ENCODE measurements around the gene CBARP. TPM values are rescaled to one million over a fixed set of nuclear protein-coding genes. Genes with fewer than 3 reads are reported as not detected.

CBARP gene
- total RNA-seq, 1 donor from 2014 or later: 1.2 TPM

DNA sequence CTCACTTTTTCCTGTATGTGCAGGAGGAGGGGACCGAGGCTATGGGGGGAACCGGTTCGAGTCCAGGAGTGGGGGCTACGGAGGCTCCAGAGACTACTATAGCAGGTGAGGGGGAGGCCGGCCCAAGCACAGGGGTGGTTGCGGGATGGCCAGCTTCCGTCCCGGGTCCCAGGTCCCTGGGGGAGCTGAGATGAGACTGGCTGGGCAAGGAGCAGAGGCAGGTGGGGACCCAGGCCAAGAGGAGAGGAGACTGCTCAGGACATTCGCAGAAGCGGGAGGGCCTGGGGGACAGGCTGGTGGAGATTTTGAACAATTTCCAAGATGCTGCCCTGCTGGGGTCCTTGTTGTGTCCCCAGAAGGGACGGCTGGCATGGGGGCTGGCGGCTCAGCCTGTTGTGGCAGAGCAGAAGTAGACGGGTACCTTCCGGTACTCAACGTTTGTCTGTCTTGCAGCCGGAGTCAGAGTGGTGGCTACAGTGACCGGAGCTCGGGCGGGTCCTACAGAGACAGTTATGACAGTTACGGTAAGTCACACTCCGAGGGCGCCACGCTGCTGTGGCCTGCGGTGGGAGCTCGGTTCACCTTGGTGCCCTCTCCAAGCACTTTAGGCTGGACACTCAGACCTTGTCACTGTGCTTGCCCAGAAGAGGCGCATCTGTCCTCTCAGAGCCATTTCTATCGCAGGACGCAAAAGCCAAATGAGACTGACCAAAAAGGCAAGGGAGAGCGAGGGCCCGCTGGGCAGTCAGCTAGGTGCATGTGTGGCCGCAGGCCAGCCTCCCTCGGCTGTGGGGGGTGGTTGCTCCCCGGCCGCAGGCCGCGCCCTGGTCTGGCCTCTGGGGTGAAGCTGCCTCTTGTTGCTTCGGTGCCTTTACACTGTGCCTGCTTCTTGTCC lies 34.0 kb upstream of the CBARP start:
- H3K27me3 ChIP-seq: peaks cover 14% of the 10 kb centered on the region
- H3K9me3 ChIP-seq (ENCODE audit: low read depth): no peaks in the 10 kb centered on the region
- H3F3A ChIP-seq (ENCODE audit: low read depth): peaks cover 82% of the 10 kb centered on the region
- no peak overlapping the region for H3K9ac ChIP-seq
- H3K4me2 ChIP-seq: peak overlapping the region; percentile 99
- Mint-ChIP-seq H3K9me3 (no peaks in the 10 kb centered on the region), H3K27ac (no peak overlapping the region), H3K4me1 (peaks cover 62% of the 10 kb centered on the region), H3K36me3 (peaks cover 28% of the 10 kb centered on the region), H3K27me3 (ENCODE audit: insufficient read depth, low read depth) (peaks cover 30% of the 10 kb centered on the region), H3K4me3 (peak overlapping the region; percentile 90)
- peaks cover 55% of the 10 kb centered on the region for H3K79me2 ChIP-seq (ENCODE audit: low read depth)
- H3K4me1 ChIP-seq: peaks cover 59% of the 10 kb centered on the region
- TF ChIP-seq, protein P1, sequence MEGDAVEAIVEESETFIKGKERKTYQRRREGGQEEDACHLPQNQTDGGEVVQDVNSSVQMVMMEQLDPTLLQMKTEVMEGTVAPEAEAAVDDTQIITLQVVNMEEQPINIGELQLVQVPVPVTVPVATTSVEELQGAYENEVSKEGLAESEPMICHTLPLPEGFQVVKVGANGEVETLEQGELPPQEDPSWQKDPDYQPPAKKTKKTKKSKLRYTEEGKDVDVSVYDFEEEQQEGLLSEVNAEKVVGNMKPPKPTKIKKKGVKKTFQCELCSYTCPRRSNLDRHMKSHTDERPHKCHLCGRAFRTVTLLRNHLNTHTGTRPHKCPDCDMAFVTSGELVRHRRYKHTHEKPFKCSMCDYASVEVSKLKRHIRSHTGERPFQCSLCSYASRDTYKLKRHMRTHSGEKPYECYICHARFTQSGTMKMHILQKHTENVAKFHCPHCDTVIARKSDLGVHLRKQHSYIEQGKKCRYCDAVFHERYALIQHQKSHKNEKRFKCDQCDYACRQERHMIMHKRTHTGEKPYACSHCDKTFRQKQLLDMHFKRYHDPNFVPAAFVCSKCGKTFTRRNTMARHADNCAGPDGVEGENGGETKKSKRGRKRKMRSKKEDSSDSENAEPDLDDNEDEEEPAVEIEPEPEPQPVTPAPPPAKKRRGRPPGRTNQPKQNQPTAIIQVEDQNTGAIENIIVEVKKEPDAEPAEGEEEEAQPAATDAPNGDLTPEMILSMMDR (IDR thresholded peaks at IDR 0.05): no peak
- TF ChIP-seq EZH2phosphoT487 (IDR thresholded peaks at IDR 0.05): no peak
- no peak for TF ChIP-seq EZH2 (IDR thresholded peaks at IDR 0.05)
- H3K27ac ChIP-seq: peak overlapping the region; percentile 13
- no peak for DNase-seq (ENCODE audit: low spot score)
- peaks cover 5% of the 10 kb centered on the region for H3K36me3 ChIP-seq
- H4K20me1 ChIP-seq (ENCODE audit: low read depth): peaks cover 66% of the 10 kb centered on the region
- no peak overlapping the region for H3K4me3 ChIP-seq
- H2AFZ ChIP-seq (replicated peaks): no peak overlapping the region

DNA sequence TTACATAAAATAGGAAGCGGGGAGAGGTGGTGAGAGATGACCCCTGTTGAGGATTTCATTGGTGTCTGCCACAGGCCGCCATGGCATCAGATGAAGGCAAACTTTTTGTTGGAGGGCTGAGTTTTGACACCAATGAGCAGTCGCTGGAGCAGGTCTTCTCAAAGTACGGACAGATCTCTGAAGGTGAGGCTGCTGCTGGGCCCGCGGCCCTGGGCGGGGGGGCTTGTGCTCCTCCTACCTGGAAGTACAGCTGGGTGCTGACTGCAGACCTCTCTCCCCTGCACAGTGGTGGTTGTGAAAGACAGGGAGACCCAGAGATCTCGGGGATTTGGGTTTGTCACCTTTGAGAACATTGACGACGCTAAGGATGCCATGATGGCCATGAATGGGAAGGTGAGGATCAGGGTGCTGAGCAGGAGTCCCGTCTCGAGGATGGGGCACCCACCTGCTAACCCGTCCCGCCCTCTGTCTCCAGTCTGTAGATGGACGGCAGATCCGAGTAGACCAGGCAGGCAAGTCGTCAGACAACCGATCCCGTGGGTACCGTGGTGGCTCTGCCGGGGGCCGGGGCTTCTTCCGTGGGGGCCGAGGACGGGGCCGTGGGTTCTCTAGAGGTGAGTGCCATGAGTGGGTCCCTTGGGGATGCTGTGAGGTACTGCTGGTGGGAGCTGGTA lies 33.2 kb upstream of the CBARP start:
- H4K20me1 ChIP-seq (ENCODE audit: low read depth): peaks cover 60% of the 10 kb centered on the region
- peaks cover 54% of the 10 kb centered on the region for H3K4me1 ChIP-seq
- no peaks in the 10 kb centered on the region for H3K9me3 Mint-ChIP-seq
- H3K27ac Mint-ChIP-seq: no peak overlapping the region
- H3K27me3 ChIP-seq: peaks cover 14% of the 10 kb centered on the region
- peaks cover 47% of the 10 kb centered on the region for H3K79me2 ChIP-seq (ENCODE audit: low read depth)
- H3K9me3 ChIP-seq (ENCODE audit: low read depth): no peaks in the 10 kb centered on the region
- peak overlapping the region; percentile 74 for H3K4me3 ChIP-seq
- no peak overlapping the region for H2AFZ ChIP-seq (replicated peaks)
- peak overlapping the region; percentile 13 for H3K27ac ChIP-seq
- H3K36me3 ChIP-seq: peaks cover 5% of the 10 kb centered on the region
- peak overlapping the region; percentile 90 for H3K4me3 Mint-ChIP-seq
- H3K4me2 ChIP-seq: peak overlapping the region; percentile 99
- peaks cover 59% of the 10 kb centered on the region for H3K4me1 Mint-ChIP-seq
- peaks cover 30% of the 10 kb centered on the region for H3K27me3 Mint-ChIP-seq (ENCODE audit: insufficient read depth, low read depth)
- no peak for TF ChIP-seq EZH2 (IDR thresholded peaks at IDR 0.05)
- TF ChIP-seq EZH2phosphoT487 (IDR thresholded peaks at IDR 0.05): no peak
- TF ChIP-seq, protein P1 (IDR thresholded peaks at IDR 0.05): no peak
- H3K36me3 Mint-ChIP-seq: peaks cover 27% of the 10 kb centered on the region
- H3F3A ChIP-seq (ENCODE audit: low read depth): peaks cover 82% of the 10 kb centered on the region
- no peak overlapping the region for H3K9ac ChIP-seq
- DNase-seq (ENCODE audit: low spot score): no peak

DNA sequence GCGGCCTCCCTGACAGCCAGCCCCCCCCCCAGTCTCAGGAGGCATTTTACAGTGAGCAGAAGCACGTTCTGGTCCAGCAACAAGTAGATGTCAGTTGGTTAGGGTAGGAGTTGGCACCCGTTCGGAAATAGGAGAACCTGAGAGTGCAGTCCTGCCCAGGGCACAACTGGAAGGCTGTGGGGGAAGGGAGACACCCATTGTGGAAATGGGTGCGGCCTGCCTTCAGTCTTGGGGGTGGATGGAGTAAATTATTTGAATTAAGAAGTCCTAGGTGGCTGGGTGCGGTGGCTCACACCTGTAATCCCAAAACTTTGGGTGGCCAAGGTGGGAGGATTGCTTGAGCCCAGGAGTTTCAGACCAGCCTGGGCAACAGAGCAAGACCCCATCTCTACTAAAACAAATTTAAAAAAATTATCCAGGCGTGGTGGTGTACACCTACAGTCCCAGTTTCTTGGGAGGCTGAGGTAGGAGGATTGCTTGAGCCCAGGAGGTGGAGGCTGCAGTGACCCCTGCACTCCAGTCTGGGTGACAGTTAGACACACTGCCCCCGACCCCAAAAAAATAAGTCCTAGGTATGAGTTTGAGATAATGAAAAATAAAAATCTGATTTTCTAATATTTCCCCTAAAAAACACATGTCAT lies 32.5 kb upstream of the CBARP start:
- no peak overlapping the region for H2AFZ ChIP-seq (replicated peaks)
- H3K4me3 ChIP-seq: peak overlapping the region; percentile 74
- TF ChIP-seq, protein P1 (IDR thresholded peaks at IDR 0.05): no peak
- TF ChIP-seq EZH2phosphoT487 (IDR thresholded peaks at IDR 0.05): no peak
- TF ChIP-seq EZH2 (IDR thresholded peaks at IDR 0.05): no peak
- peak overlapping the region; percentile 99 for H3K4me2 ChIP-seq
- peaks cover 47% of the 10 kb centered on the region for H3K79me2 ChIP-seq (ENCODE audit: low read depth)
- peaks cover 59% of the 10 kb centered on the region for H4K20me1 ChIP-seq (ENCODE audit: low read depth)
- peak overlapping the region; percentile 77 for H3K9ac ChIP-seq
- H3K27me3 Mint-ChIP-seq (ENCODE audit: insufficient read depth, low read depth): peaks cover 30% of the 10 kb centered on the region
- no peak for DNase-seq (ENCODE audit: low spot score)
- H3F3A ChIP-seq (ENCODE audit: low read depth): peaks cover 85% of the 10 kb centered on the region
- peaks cover 59% of the 10 kb centered on the region for H3K4me1 ChIP-seq
- no peaks in the 10 kb centered on the region for H3K9me3 Mint-ChIP-seq
- H3K9me3 ChIP-seq (ENCODE audit: low read depth): no peaks in the 10 kb centered on the region
- no peak overlapping the region for H3K27ac ChIP-seq
- peak overlapping the region; percentile 37 for H3K27ac Mint-ChIP-seq
- H3K27me3 ChIP-seq: peaks cover 14% of the 10 kb centered on the region
- H3K36me3 Mint-ChIP-seq: peaks cover 27% of the 10 kb centered on the region
- H3K4me3 Mint-ChIP-seq: peak overlapping the region; percentile 90
- peaks cover 5% of the 10 kb centered on the region for H3K36me3 ChIP-seq
- H3K4me1 Mint-ChIP-seq: peaks cover 64% of the 10 kb centered on the region
